HEK293 (cell line): ENCODE results near the gene PAGE2.
"Not testable (repeated sequence)": the region's sequence is repeated elsewhere in the genome, so short reads cannot be mapped to it uniquely, and the experiment has no call there.

Experiments used
- CTCF ChIA-PET: fragments of 350-600 bp; formaldehyde crosslinking; extraction: SDS; loops from one replicate; lab custom pipeline; 2021; ENCODE audit warnings: antibody characterized with exemption; lab: Yijun Ruan, JAX
- POLR2A ChIA-PET: fragments of 300-600 bp; formaldehyde crosslinking; extraction: SDS; loops from one replicate; lab custom pipeline; 2020; ENCODE audit warnings: antibody characterized with exemption, inconsistent platforms; lab: Yijun Ruan, JAX
- H3K27ac ChIP-seq: fragments of 200-500 bp; sonication (Bioruptor generic); 2 replicates; pipeline ENCODE4 v1.5.1; 2014; ENCODE audit warnings: low read depth, low read length, control low read depth, inconsistent platforms; ENCODE audit errors: extremely low read depth
- H3K36me3 ChIP-seq, 2 experiments: fragments of 200-500 bp in 1 of 2; sonication (Bioruptor generic) in 1 of 2; 1 replicate in 1 of 2; 2 replicates in 1 of 2; pipeline ENCODE4 v1.5.1; 2014 to 2017; ENCODE audit warnings: inconsistent platforms in 2 of 2, low read length in 2 of 2; ENCODE audit not compliant: control insufficient read depth in 2 of 2, insufficient read depth in 1 of 2
- H3K4me1 ChIP-seq: fragments of 200-500 bp; sonication (Bioruptor generic); 2 replicates; pipeline ENCODE4 v1.5.1; 2014; ENCODE audit warnings: mild to moderate bottlenecking, low read length, inconsistent platforms; ENCODE audit not compliant: control insufficient read depth, insufficient read depth
- H3K4me3 ChIP-seq: 2 replicates; pipeline ENCODE4 v1.5.1; 2011; ENCODE audit warnings: low read depth, mild to moderate bottlenecking, control low read depth, low read length, moderate library complexity
- H3K9me3 ChIP-seq: fragments of 200-500 bp; sonication (Bioruptor generic); 2 replicates; pipeline ENCODE4 v1.5.1; 2014; ENCODE audit warnings: low read depth, low read length, inconsistent platforms; ENCODE audit not compliant: control insufficient read depth, insufficient read depth
- EGR2 ChIP-seq: fragments of 450-650 bp; formaldehyde crosslinking; IDR thresholded peaks from 2 replicates; pipeline ENCODE4 v1.5.1; 2016; ENCODE audit warnings: low read depth, missing biosample characterization, missing genetic modification characterization
- FEZF1 ChIP-seq: fragments of 450-650 bp; formaldehyde crosslinking; IDR thresholded peaks from 2 replicates; pipeline ENCODE4 v1.5.1; 2016; ENCODE audit warnings: missing biosample characterization, missing genetic modification characterization
- HOXC10 ChIP-seq: sonication (generic); formaldehyde crosslinking; IDR thresholded peaks from 2 replicates; pipeline ENCODE4 v1.8.1; 2023; ENCODE audit warnings: mild to moderate bottlenecking, missing genetic modification reagents
- KLF8 ChIP-seq: fragments of 450-650 bp; formaldehyde crosslinking; IDR thresholded peaks from 2 replicates; pipeline ENCODE4 v1.5.1; 2016; ENCODE audit warnings: missing biosample characterization, missing genetic modification characterization
- YY1 ChIP-seq: fragments of 450-650 bp; formaldehyde crosslinking; IDR thresholded peaks from 2 replicates; pipeline ENCODE4 v1.5.1; 2018; ENCODE audit warnings: missing biosample characterization, missing genetic modification characterization
- ZNF146 ChIP-seq: fragments of 450-650 bp; formaldehyde crosslinking; IDR thresholded peaks from 2 replicates; pipeline ENCODE4 v1.5.1; 2016; ENCODE audit warnings: missing biosample characterization, missing genetic modification characterization
- ZNF19 ChIP-seq: fragments of 450-650 bp; formaldehyde crosslinking; IDR thresholded peaks from 2 replicates; pipeline ENCODE4; 2016; ENCODE audit warnings: missing biosample characterization, missing genetic modification characterization, low read depth
- ZNF280C ChIP-seq: fragments of 450-650 bp; formaldehyde crosslinking; IDR thresholded peaks from 2 replicates; pipeline ENCODE4 v1.5.1; 2016; ENCODE audit warnings: missing biosample characterization, missing genetic modification characterization
- ZNF501 ChIP-seq: fragments of 450-650 bp; formaldehyde crosslinking; IDR thresholded peaks from 2 replicates; pipeline ENCODE4 v1.5.1; 2016; ENCODE audit warnings: missing biosample characterization, missing genetic modification characterization
- ZNF558 ChIP-seq: fragments of 450-650 bp; formaldehyde crosslinking; IDR thresholded peaks from 2 replicates; pipeline ENCODE4 v1.5.1; 2016; ENCODE audit warnings: missing biosample characterization, missing genetic modification characterization
- ZNF830 ChIP-seq: fragments of 450-650 bp; IDR thresholded peaks from 2 replicates; pipeline ENCODE4 v1.5.0; 2018; ENCODE audit warnings: missing biosample characterization, missing genetic modification characterization, low read depth, mild to moderate bottlenecking, moderate library complexity
- TF ChIP-seq, protein P1 (sequence below): fragments of 450-650 bp; formaldehyde crosslinking; conservative IDR thresholded peaks from 2 replicates; pipeline ENCODE4 v1.5.1; 2016; ENCODE audit warnings: low read depth, missing biosample characterization, missing genetic modification characterization
- TF ChIP-seq, protein P2 (sequence below): fragments of 450-650 bp; formaldehyde crosslinking; IDR thresholded peaks from 2 replicates; pipeline ENCODE4 v1.5.1; 2016; ENCODE audit warnings: missing biosample characterization, missing genetic modification characterization

The PAGE2 gene

GRCh38 chrX:55056820-55057674, 31.8 kb upstream of the PAGE2 start (continued):
- TF ChIP-seq ZNF280C (tag by site-specific recombination), result no peak
- no peak for TF ChIP-seq YY1 (tag by site-specific recombination)
- TF ChIP-seq EGR2 (tag by site-specific recombination), result no peak
- TF ChIP-seq KLF8 (tag by site-specific recombination), result no peak
- TF ChIP-seq ZNF501, result no peak
- TF ChIP-seq, protein P1, sequence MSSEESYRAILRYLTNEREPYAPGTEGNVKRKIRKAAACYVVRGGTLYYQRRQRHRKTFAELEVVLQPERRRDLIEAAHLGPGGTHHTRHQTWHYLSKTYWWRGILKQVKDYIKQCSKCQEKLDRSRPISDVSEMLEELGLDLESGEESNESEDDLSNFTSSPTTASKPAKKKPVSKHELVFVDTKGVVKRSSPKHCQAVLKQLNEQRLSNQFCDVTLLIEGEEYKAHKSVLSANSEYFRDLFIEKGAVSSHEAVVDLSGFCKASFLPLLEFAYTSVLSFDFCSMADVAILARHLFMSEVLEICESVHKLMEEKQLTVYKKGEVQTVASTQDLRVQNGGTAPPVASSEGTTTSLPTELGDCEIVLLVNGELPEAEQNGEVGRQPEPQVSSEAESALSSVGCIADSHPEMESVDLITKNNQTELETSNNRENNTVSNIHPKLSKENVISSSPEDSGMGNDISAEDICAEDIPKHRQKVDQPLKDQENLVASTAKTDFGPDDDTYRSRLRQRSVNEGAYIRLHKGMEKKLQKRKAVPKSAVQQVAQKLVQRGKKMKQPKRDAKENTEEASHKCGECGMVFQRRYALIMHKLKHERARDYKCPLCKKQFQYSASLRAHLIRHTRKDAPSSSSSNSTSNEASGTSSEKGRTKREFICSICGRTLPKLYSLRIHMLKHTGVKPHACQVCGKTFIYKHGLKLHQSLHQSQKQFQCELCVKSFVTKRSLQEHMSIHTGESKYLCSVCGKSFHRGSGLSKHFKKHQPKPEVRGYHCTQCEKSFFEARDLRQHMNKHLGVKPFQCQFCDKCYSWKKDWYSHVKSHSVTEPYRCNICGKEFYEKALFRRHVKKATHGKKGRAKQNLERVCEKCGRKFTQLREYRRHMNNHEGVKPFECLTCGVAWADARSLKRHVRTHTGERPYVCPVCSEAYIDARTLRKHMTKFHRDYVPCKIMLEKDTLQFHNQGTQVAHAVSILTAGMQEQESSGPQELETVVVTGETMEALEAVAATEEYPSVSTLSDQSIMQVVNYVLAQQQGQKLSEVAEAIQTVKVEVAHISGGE, result no peak
- TF ChIP-seq ZNF558 (tag by site-specific recombination), result no peak
- TF ChIP-seq HOXC10, result no peak

- no peaks in the 10 kb centered on the region for H3K4me1 ChIP-seq
- no peak overlapping the region for H3K27ac ChIP-seq
- no peaks in the 10 kb centered on the region; the same call in 1 of the 2 replicates for H3K9me3 ChIP-seq
- ChIA-PET POLR2A (no interaction called here), CTCF (interaction anchor here (0.7 to 1.3 kb wide), 15 partner anchors 12 to 1745 kb away, joined by 3 to 10 read pairs (median 3); partner anchors contain the start of gene APEX2)
- H3K36me3 ChIP-seq, result no peaks in the 10 kb centered on the region
- H3K4me3 ChIP-seq, result no peak overlapping the region
- TF ChIP-seq ZNF19 (tag by site-specific recombination) (no peak), FEZF1 (no peak), ZNF830 (tag by site-specific recombination) (no peak)
- TF ChIP-seq, protein P2, sequence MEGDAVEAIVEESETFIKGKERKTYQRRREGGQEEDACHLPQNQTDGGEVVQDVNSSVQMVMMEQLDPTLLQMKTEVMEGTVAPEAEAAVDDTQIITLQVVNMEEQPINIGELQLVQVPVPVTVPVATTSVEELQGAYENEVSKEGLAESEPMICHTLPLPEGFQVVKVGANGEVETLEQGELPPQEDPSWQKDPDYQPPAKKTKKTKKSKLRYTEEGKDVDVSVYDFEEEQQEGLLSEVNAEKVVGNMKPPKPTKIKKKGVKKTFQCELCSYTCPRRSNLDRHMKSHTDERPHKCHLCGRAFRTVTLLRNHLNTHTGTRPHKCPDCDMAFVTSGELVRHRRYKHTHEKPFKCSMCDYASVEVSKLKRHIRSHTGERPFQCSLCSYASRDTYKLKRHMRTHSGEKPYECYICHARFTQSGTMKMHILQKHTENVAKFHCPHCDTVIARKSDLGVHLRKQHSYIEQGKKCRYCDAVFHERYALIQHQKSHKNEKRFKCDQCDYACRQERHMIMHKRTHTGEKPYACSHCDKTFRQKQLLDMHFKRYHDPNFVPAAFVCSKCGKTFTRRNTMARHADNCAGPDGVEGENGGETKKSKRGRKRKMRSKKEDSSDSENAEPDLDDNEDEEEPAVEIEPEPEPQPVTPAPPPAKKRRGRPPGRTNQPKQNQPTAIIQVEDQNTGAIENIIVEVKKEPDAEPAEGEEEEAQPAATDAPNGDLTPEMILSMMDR (tag by site-specific recombination), result peak; percentile 30; the same call in 1 of the 2 replicates
Observed at GRCh38 chrX:55057675-55058249, 31.1 kb upstream of the PAGE2 start.

- H3K4me3 ChIP-seq, H3K27ac ChIP-seq, H3K36me3 ChIP-seq, POLR2A ChIA-PET, CTCF ChIA-PET, H3K9me3 ChIP-seq, H3K4me1 ChIP-seq: not testable (repeated sequence)
- peak; percentile 58 for TF ChIP-seq ZNF146 (tag by site-specific recombination)
Observed at GRCh38 chrX:55067180-55067579, 21.6 kb upstream of the PAGE2 start.
